T-helper 2 cell treated with Interferon-gamma antibody and Interleukin-4, amounts not matched to agents 100 ng/mL and 5 ng/mL, for 36 hours (primary cell): ENCODE data around the gene RILP. TPM values are rescaled to one million over a fixed set of nuclear protein-coding genes. Genes with fewer than 3 reads are reported as not detected.

Experiments used
- intact Hi-C: fragments of 100-400 bp; cut with micrococcal nuclease; formaldehyde crosslinking; loops from one replicate; pipeline ENCODE4 v1.15.1; 2023
- total RNA-seq: library from RNA; stranded (reverse); gene quantifications from 2 replicates; pipeline ENCODE4 v1.2.3, GENCODE V29; 2022

Gene RILP
- total RNA-seq, 1 donor from 2014 or later, result 4.9 TPM

- intact Hi-C loops, result no loop called here
Measured at GRCh38 chr17:1630662-1631061, 19.0 kb downstream of the RILP start.

- intact Hi-C loops, result loop anchor here (1.0 to 10.0 kb wide), 4 partner anchors 20 to 355 kb away; partner anchors contain the start of genes BHLHA9, INPP5K, PITPNA and RILP
Measured at GRCh38 chr17:1629504-1630310, 20.0 kb downstream of the RILP start.

GRCh38 chr17:1628856-1629503 lies 20.7 kb downstream of the RILP start:
- intact Hi-C loops, result loop anchor here (1.0 to 10.0 kb wide), 4 partner anchors 20 to 354 kb away; partner anchors contain the start of genes BHLHA9, INPP5K, PITPNA and RILP

GRCh38 chr17:1627982-1628855 lies 21.4 kb downstream of the RILP start, which contains the start of gene SLC43A2:
TSS of gene SLC43A2 (minus strand) at chr17:1628834. CDS start at chr17:1627874, 960 bp downstream.
- intact Hi-C loops, result loop anchor here (2.0 to 10.0 kb wide), 3 partner anchors 65 to 353 kb away; partner anchors contain the start of genes BHLHA9, INPP5K, PITPNA and TRARG1

GRCh38 chr17:1627182-1627981 lies 22.3 kb downstream of the RILP start:
- intact Hi-C loops, result loop anchor here (10.0 kb wide), 1 partner anchor 353 kb away; the partner anchor contains the start of genes BHLHA9 and TRARG1

GRCh38 chr17:1626333-1626732 lies 23.3 kb downstream of the RILP start:
- intact Hi-C loops, result loop anchor here (10.0 kb wide), 1 partner anchor 352 kb away; the partner anchor contains the start of genes BHLHA9 and TRARG1

GRCh38 chr17:1625581-1625980 lies 24.1 kb downstream of the RILP start:
- intact Hi-C loops, result loop anchor here (10.0 kb wide), 1 partner anchor 351 kb away; the partner anchor contains the start of genes BHLHA9 and TRARG1

GRCh38 chr17:1625053-1625452 lies 24.6 kb downstream of the RILP start:
- intact Hi-C loops, result loop anchor here (10.0 kb wide), 1 partner anchor 350 kb away; the partner anchor contains the start of genes BHLHA9 and TRARG1

- intact Hi-C loops, result loop anchor here (10.0 kb wide), 1 partner anchor 350 kb away; the partner anchor contains the start of genes BHLHA9 and TRARG1
Measured at GRCh38 chr17:1624650-1625049, 25.0 kb downstream of the RILP start.

GRCh38 chr17:1623057-1623630 lies 26.5 kb downstream of the RILP start:
- intact Hi-C loops, result loop anchor here (10.0 kb wide), 1 partner anchor 348 kb away; the partner anchor contains the start of genes BHLHA9 and TRARG1

GRCh38 chr17:1621273-1621954 lies 28.3 kb downstream of the RILP start:
- intact Hi-C loops, result loop anchor here (10.0 kb wide), 1 partner anchor 347 kb away; the partner anchor contains the start of genes BHLHA9 and TRARG1

GRCh38 chr17:1620486-1620885 lies 29.2 kb downstream of the RILP start:
- intact Hi-C loops, result loop anchor here (10.0 kb wide), 1 partner anchor 346 kb away; the partner anchor contains the start of genes BHLHA9 and TRARG1

- intact Hi-C loops, result no loop called here
Measured at GRCh38 chr17:1617620-1618174, 32.0 kb downstream of the RILP start.

- intact Hi-C loops, result no loop called here
Measured at GRCh38 chr17:1616101-1616500, 33.6 kb downstream of the RILP start.

- intact Hi-C loops, result no loop called here
Measured at GRCh38 chr17:1612400-1612799, 37.3 kb downstream of the RILP start.

GRCh38 chr17:1611715-1612114 lies 38.0 kb downstream of the RILP start:
- intact Hi-C loops, result no loop called here

- intact Hi-C loops, result no loop called here
Measured at GRCh38 chr17:1608676-1609075, 41.0 kb downstream of the RILP start.

- intact Hi-C loops, result no loop called here
Measured at GRCh38 chr17:1607971-1608320, 41.7 kb downstream of the RILP start.
